ENCODE measurements around the gene DMTF1.

GRCh38 chr7:87187120-87187519, 34.9 kb downstream of the DMTF1 start:
- TF ChIP-seq CHD1 (IDR thresholded peaks at IDR 0.05; ENCODE audit: low read depth, low read length) (no peak), SRF (IDR thresholded peaks at IDR 0.05; ENCODE audit: low read depth in 2 of 2, low read length in 2 of 2) (no peak), BCL3 (IDR thresholded peaks at IDR 0.05; ENCODE audit: borderline replicate concordance, insufficient read depth, low read depth, low read length, poor library complexity, severe bottlenecking) (no peak), KAT2A (conservative IDR thresholded peaks at IDR 0.05; ENCODE audit: control insufficient read depth, low read depth, low read length) (no peak), BACH1 (IDR thresholded peaks at IDR 0.05; ENCODE audit: borderline replicate concordance) (no peak), POLR2A (IDR thresholded peaks at IDR 0.05; ENCODE audit: low read depth, low read length) (no peak), MYC (IDR thresholded peaks at IDR 0.05; ENCODE audit: insufficient read depth, insufficient read length, insufficient replicate concordance, low read length, severe bottlenecking) (no peak), CREB1 (IDR thresholded peaks at IDR 0.05; ENCODE audit: low read depth) (no peak), RAD21 (IDR thresholded peaks at IDR 0.05; ENCODE audit: insufficient read depth, low read depth, low read length) (no peak), CTCF (IDR thresholded peaks at IDR 0.05 in 2 of 3, conservative IDR thresholded peaks at IDR 0.05 in 1 of 3; ENCODE audit: control insufficient read depth in 2 of 3, extremely low read depth in 1 of 3, insufficient read depth in 1 of 3, low read depth in 3 of 3, low read length in 3 of 3) (no peak), JUNB (IDR thresholded peaks at IDR 0.05) (no peak)

All from GM12878 (cell line).